C4-2B (cell line): ENCODE results near the gene RTN1.

Experiments used
- CTCF ChIP-seq: fragments of 450-650 bp; conservative IDR thresholded peaks from 2 replicates; pipeline ENCODE4 v1.5.1; 2017; ENCODE audit warnings: mild to moderate bottlenecking
- ZFX ChIP-seq: fragments of 450-650 bp; IDR thresholded peaks from 2 replicates; pipeline ENCODE4 v1.6.1; 2017

GRCh38 chr14:59547310-59547709 is 323.3 kb downstream of the RTN1 start:
- TF ChIP-seq CTCF, result no peak
- no peak for TF ChIP-seq ZFX
